K562 (cell line): ENCODE results near the gene SLC48A1. TPM values are rescaled to one million over a fixed set of nuclear protein-coding genes. Genes with fewer than 3 reads are reported as not detected.

Source experiments
- CBFB ChIP-seq: sonication (generic); formaldehyde crosslinking; IDR thresholded peaks from 2 replicates; pipeline ENCODE4 v1.4.0; 2020; ENCODE audit warnings: mild to moderate bottlenecking, missing genetic modification reagents
- JUN ChIP-seq, 2 experiments: sonication (generic) in 1 of 2; formaldehyde crosslinking in 1 of 2; IDR thresholded peaks; 2 replicates each; pipeline versions ENCODE4 v1.6.1 to v1.8.0; 2012 to 2022; ENCODE audit warnings: borderline replicate concordance in 2 of 2, mild to moderate bottlenecking in 2 of 2, improper control_type of control experiment in 1 of 2, low read depth in 1 of 2, low read length in 1 of 2, missing genetic modification reagents in 1 of 2
- MEF2D ChIP-seq: conservative IDR thresholded peaks from 2 replicates; pipeline ENCODE4 v1.6.1; 2016; ENCODE audit warnings: low read depth, missing genetic modification characterization, missing compliant biosample characterization
- NR2F6 ChIP-seq: fragments of 450-650 bp; formaldehyde crosslinking; IDR thresholded peaks from 2 replicates; pipeline ENCODE4 v1.4.0; 2020; ENCODE audit warnings: mild to moderate bottlenecking
- OTX1 ChIP-seq: fragments of 450-650 bp; formaldehyde crosslinking; IDR thresholded peaks from 2 replicates; pipeline ENCODE4 v1.4.0; 2022; ENCODE audit warnings: mild to moderate bottlenecking
- TAF1 ChIP-seq: IDR thresholded peaks from 2 replicates; pipeline ENCODE4 v1.6.1; 2011; ENCODE audit warnings: mild to moderate bottlenecking, low read length, moderate library complexity; ENCODE audit not compliant: insufficient read depth, control insufficient read depth, severe bottlenecking; ENCODE audit errors: extremely low read depth
- TARDBP ChIP-seq: fragments of 450-650 bp; IDR thresholded peaks from 2 replicates; pipeline ENCODE4 v1.6.1; 2016
- TCFL5 ChIP-seq: fragments of 250-450 bp; sonication (Bioruptor Pico); conservative IDR thresholded peaks from 2 replicates; pipeline ENCODE4 v1.6.1; 2021; ENCODE audit warnings: mild to moderate bottlenecking, moderate library complexity, matching md5 sums
- TFE3 ChIP-seq: fragments of 450-650 bp; formaldehyde crosslinking; IDR thresholded peaks from 2 replicates; pipeline ENCODE4 v1.4.0; 2020; ENCODE audit warnings: mild to moderate bottlenecking, mixed read lengths
- THRA ChIP-seq: fragments of 450-650 bp; IDR thresholded peaks from 2 replicates; pipeline ENCODE4 v1.6.1; 2017; ENCODE audit warnings: mild to moderate bottlenecking, moderate library complexity
- ZHX1 ChIP-seq: fragments of 150-350 bp; conservative IDR thresholded peaks from 2 replicates; pipeline ENCODE4 v1.6.1; 2014; ENCODE audit warnings: low read length
- ZNF217 ChIP-seq: sonication (generic); formaldehyde crosslinking; IDR thresholded peaks from 2 replicates; pipeline ENCODE4 v1.8.0; 2022; ENCODE audit warnings: mild to moderate bottlenecking, missing genetic modification reagents
- ZNF740 ChIP-seq, 3 experiments: fragments of 200-800 bp in 1 of 3; sonication (Bioruptor generic) in 1 of 3; sonication (generic) in 1 of 3; formaldehyde crosslinking in 1 of 3; IDR thresholded peaks; 2 replicates each; pipeline versions ENCODE4 v1.6.1 to v1.8.0; 2016 to 2022; ENCODE audit warnings: mild to moderate bottlenecking in 2 of 3, missing compliant biosample characterization in 2 of 3, missing genetic modification characterization in 2 of 3, missing genetic modification reagents in 1 of 3
- polyA plus RNA-seq, 8 experiments: library from polyadenylated mRNA; depleted of rRNA in 4 of 8; stranded (reverse) in 5 of 8; unstranded in 3 of 8; fragments of >200 nt; fragmentation: Nextera tagmentation in 2 of 8; fragmentation: Illumina TruSeq in 1 of 8; extraction: Ambion mirVana in 2 of 8; extraction: Trizol in 1 of 8; gene quantifications; 2 replicates each; pipeline versions ENCODE4 v1.2.1 to v1.2.3, GENCODE V29; 2011 to 2014; ENCODE audit warnings: inconsistent platforms in 1 of 8, missing spikeins in 1 of 8
- total RNA-seq, 7 experiments: library from RNA; depleted of rRNA in 6 of 7; stranded (reverse); fragments of >200 nt in 6 of 7; fragmentation: Illumina TruSeq in 2 of 7; extraction: Trizol in 2 of 7; gene quantifications; 2 replicates each; pipeline versions ENCODE4 v1.2.1 to v1.2.3, GENCODE V29; 2011 to 2021; ENCODE audit warnings: low replicate concordance in 1 of 7
- TF ChIP-seq, protein P1 (sequence below), 2 experiments: fragments of 450-650 bp; conservative IDR thresholded peaks; 2 replicates each; pipeline ENCODE4 v1.6.1; 2017; ENCODE audit warnings: mild to moderate bottlenecking in 2 of 2, moderate library complexity in 2 of 2
- TF ChIP-seq, protein P2 (sequence below): fragments of 250-450 bp; sonication (Bioruptor Pico); IDR thresholded peaks from 2 replicates; pipeline ENCODE4 v1.9.0; 2021; ENCODE audit warnings: mild to moderate bottlenecking, inconsistent platforms

Gene SLC48A1
- total and polyA plus RNA-seq, 9 of the 15 experiments (the other 6 are each of a cell fraction or from before 2014, with no cell fraction given), result 10.7 to 37.5 (median 18.7) TPM

GRCh38 chr12:47779301-47779942 is 6.4 kb downstream of the SLC48A1 start (continued):
- TF ChIP-seq, protein P1, sequence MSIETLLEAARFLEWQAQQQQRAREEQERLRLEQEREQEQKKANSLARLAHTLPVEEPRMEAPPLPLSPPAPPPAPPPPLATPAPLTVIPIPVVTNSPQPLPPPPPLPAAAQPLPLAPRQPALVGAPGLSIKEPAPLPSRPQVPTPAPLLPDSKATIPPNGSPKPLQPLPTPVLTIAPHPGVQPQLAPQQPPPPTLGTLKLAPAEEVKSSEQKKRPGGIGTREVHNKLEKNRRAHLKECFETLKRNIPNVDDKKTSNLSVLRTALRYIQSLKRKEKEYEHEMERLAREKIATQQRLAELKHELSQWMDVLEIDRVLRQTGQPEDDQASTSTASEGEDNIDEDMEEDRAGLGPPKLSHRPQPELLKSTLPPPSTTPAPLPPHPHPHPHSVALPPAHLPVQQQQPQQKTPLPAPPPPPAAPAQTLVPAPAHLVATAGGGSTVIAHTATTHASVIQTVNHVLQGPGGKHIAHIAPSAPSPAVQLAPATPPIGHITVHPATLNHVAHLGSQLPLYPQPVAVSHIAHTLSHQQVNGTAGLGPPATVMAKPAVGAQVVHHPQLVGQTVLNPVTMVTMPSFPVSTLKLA (conservative IDR thresholded peaks at IDR 0.05), result no peak
- TF ChIP-seq TARDBP (no peak), TCFL5 (CRISPR knock-in tag) (no peak), THRA (no peak), ZNF217 (CRISPR knock-in tag) (no peak), ZHX1 (no peak), CBFB (CRISPR knock-in tag) (no peak), JUN (IDR thresholded peaks at IDR 0.05; ENCODE audit: borderline replicate concordance, low read depth, low read length) (no peak), JUN (CRISPR knock-in tag; IDR thresholded peaks at IDR 0.05; ENCODE audit: borderline replicate concordance) (no peak), TFE3 (CRISPR knock-in tag) (no peak), ZNF740 (CRISPR knock-in tag; IDR thresholded peaks at IDR 0.05) (no peak), ZNF740 (tag; IDR thresholded peaks at IDR 0.05) (no peak), MEF2D (no peak), OTX1 (CRISPR knock-in tag) (no peak), NR2F6 (CRISPR knock-in tag) (no peak), TAF1 (no peak)
- TF ChIP-seq, protein P2, sequence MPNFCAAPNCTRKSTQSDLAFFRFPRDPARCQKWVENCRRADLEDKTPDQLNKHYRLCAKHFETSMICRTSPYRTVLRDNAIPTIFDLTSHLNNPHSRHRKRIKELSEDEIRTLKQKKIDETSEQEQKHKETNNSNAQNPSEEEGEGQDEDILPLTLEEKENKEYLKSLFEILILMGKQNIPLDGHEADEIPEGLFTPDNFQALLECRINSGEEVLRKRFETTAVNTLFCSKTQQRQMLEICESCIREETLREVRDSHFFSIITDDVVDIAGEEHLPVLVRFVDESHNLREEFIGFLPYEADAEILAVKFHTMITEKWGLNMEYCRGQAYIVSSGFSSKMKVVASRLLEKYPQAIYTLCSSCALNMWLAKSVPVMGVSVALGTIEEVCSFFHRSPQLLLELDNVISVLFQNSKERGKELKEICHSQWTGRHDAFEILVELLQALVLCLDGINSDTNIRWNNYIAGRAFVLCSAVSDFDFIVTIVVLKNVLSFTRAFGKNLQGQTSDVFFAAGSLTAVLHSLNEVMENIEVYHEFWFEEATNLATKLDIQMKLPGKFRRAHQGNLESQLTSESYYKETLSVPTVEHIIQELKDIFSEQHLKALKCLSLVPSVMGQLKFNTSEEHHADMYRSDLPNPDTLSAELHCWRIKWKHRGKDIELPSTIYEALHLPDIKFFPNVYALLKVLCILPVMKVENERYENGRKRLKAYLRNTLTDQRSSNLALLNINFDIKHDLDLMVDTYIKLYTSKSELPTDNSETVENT (CRISPR knock-in tag), result no peak
